ENCODE data around the gene TTC28. TPM values are rescaled to one million over a fixed set of nuclear protein-coding genes. Genes with fewer than 3 reads are reported as not detected.

TTC28 gene
- total and polyA plus RNA-seq, 10 of the 15 experiments (the other 5 are each of a cell fraction or from before 2014, with no cell fraction given), result 0.15 to 8.4 (median 1.4) TPM

DNA sequence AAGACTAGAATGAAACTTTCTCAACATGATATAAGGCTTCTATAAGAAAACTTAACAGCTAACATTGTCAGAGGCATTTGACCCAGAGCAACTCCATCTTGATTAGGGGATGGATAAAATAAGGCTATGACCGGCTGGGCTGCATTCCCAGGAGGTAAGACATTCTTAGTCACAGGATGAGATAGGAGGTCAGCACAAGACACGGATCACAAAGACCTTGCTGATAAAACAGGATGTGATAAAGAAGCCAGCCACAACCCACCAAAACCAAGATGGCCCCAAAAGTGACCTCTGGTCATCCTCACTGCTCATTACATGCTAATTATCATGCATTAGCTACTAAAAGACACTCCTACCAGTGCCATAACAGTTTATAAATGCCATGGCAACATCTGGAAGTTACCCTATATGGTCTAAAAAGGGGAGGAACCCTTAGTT is 135.2 kb downstream of the TTC28 start:
- no peaks in the 10 kb centered on the region for H3K79me2 ChIP-seq (ENCODE audit: control insufficient read depth, insufficient read depth, low read length)
- 64% methylated on average over 2 of the region's 2 CpGs for WGBS (ENCODE audit: insufficient coverage, insufficient replicate concordance, low lambda C conversion rate, missing lambda C conversion rate)
- ChIA-PET RAD21 (ENCODE audit: unreplicated experiment) (no interaction called here), CTCF (no interaction called here), SMC1A (ENCODE audit: uncharacterized antibody, unreplicated experiment) (no interaction called here), POLR2A (no interaction called here)
- no peaks in the 10 kb centered on the region for H3K9me3 ChIP-seq (replicated peaks; ENCODE audit: control insufficient read depth, insufficient read depth, low read length)
- H3K27ac ChIP-seq (ENCODE audit: control insufficient read depth, insufficient read depth), result no peak overlapping the region
- H4K20me1 ChIP-seq (ENCODE audit: control insufficient read depth, insufficient read depth), result no peaks in the 10 kb centered on the region
- no peak overlapping the region for H2AFZ ChIP-seq (ENCODE audit: control insufficient read depth, low read depth, low read length)
- BruUV-seq (replicated peaks), result no TSS peak
- no peaks in the 10 kb centered on the region for H3K36me3 ChIP-seq (ENCODE audit: control insufficient read depth in 2 of 2, insufficient read depth in 2 of 2, low read length in 1 of 2)
- intact Hi-C loops (cut with micrococcal nuclease; ENCODE audit: unreplicated experiment) (no loop called here), in situ Hi-C loops (cut with MboI) (no loop called here)
- H3K4me1 ChIP-seq (ENCODE audit: control insufficient read depth, insufficient read depth, low read length), result no peaks in the 10 kb centered on the region
- DNase-seq (ENCODE audit: low read depth, low spot score) (no peak), FAIRE-seq (no peak), ATAC-seq (no peak)
- H3K4me2 ChIP-seq (ENCODE audit: control insufficient read depth, insufficient read depth), result no peak overlapping the region
- H3K27me3 ChIP-seq (replicated peaks in 1 of 2; ENCODE audit: control insufficient read depth in 2 of 2, insufficient read depth in 2 of 2, low read length in 1 of 2), result no peaks in the 10 kb centered on the region
- H3K4me3 ChIP-seq, result no peak overlapping the region
- H3K9ac ChIP-seq (ENCODE audit: control insufficient read depth, insufficient read depth, low read length), result no peak overlapping the region
- TF ChIP-seq SMC3 (IDR thresholded peaks at IDR 0.05; ENCODE audit: borderline replicate concordance, low read length), result no peak
- TF ChIP-seq MTA2 (IDR thresholded peaks at IDR 0.05; ENCODE audit: low read depth), result no peak
- no peak for TF ChIP-seq CEBPB (IDR thresholded peaks at IDR 0.05; ENCODE audit: borderline replicate concordance in 1 of 2, low read depth in 2 of 2, low read length in 2 of 2)
- TF ChIP-seq MYB (IDR thresholded peaks at IDR 0.05; ENCODE audit: borderline replicate concordance, low read depth, low read length), result no peak
- TF ChIP-seq RAD51 (IDR thresholded peaks at IDR 0.05), result no peak
- TF ChIP-seq, protein P1, sequence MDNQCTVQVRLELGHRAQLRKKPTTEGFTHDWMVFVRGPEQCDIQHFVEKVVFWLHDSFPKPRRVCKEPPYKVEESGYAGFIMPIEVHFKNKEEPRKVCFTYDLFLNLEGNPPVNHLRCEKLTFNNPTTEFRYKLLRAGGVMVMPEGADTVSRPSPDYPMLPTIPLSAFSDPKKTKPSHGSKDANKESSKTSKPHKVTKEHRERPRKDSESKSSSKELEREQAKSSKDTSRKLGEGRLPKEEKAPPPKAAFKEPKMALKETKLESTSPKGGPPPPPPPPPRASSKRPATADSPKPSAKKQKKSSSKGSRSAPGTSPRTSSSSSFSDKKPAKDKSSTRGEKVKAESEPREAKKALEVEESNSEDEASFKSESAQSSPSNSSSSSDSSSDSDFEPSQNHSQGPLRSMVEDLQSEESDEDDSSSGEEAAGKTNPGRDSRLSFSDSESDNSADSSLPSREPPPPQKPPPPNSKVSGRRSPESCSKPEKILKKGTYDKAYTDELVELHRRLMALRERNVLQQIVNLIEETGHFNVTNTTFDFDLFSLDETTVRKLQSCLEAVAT (IDR thresholded peaks at IDR 0.05), result no peak
- TF ChIP-seq, protein P2, sequence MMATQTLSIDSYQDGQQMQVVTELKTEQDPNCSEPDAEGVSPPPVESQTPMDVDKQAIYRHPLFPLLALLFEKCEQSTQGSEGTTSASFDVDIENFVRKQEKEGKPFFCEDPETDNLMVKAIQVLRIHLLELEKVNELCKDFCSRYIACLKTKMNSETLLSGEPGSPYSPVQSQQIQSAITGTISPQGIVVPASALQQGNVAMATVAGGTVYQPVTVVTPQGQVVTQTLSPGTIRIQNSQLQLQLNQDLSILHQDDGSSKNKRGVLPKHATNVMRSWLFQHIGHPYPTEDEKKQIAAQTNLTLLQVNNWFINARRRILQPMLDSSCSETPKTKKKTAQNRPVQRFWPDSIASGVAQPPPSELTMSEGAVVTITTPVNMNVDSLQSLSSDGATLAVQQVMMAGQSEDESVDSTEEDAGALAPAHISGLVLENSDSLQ (IDR thresholded peaks at IDR 0.05), result no peak
- TF ChIP-seq SP1 (IDR thresholded peaks at IDR 0.05; ENCODE audit: low read depth, low read length), result no peak
- TF ChIP-seq ZBED1 (IDR thresholded peaks at IDR 0.05; ENCODE audit: borderline replicate concordance), result no peak
- no peak for TF ChIP-seq KLF5 (IDR thresholded peaks at IDR 0.05; ENCODE audit: partially characterized antibody)

Measured in GM12878 (cell line).